K562 (cell line): ENCODE measurements around the gene SLC2A6. TPM values are rescaled to one million over a fixed set of nuclear protein-coding genes. Genes with fewer than 3 reads are reported as not detected.

Source experiments
- ATAC-seq: fragments of 200-7000 bp; cut with Tn5 transposase; 3 replicates; pipeline ENCODE4 v1.9.1; 2020; ENCODE audit warnings: moderate library complexity
- BruUV-seq: library from RNA; stranded (reverse); fragments of 400-500 nt; replicated peaks from 2 replicates; lab custom pipeline; 2021; lab: Mats Ljungman, UMichigan
- CTCF ChIA-PET: fragments of 300-600 bp; formaldehyde crosslinking; extraction: SDS; loops from one replicate; lab custom pipeline; 2021; ENCODE audit warnings: low intra/inter-chr PET ratio; lab: Yijun Ruan, JAX
- POLR2A ChIA-PET: fragments of 300-600, 350-650 bp; sonication (Branson Sonifier 250); formaldehyde crosslinking; extraction: SDS; loops from one replicate; lab custom pipeline; 2021; ENCODE audit warnings: antibody characterized with exemption, inconsistent platforms; lab: Yijun Ruan, JAX
- DNase-seq, 4 experiments: peaks; one replicate each; pipeline versions ENCODE4 v3.0.0 to v3.0.0-alpha.2; 2011 to 2018; ENCODE audit warnings: low spot score in 3 of 4, mixed read lengths in 3 of 4; ENCODE audit errors: extremely low read depth in 1 of 4
- FAIRE-seq: peaks from 2 replicates; lab custom pipeline; 2011; peaks lifted over from hg19 to GRCh38; lab: Jason Lieb, UNC
- H2AFZ ChIP-seq: 2 replicates; pipeline ENCODE4 v1.6.0; 2011; ENCODE audit warnings: low read depth, low read length, control low read depth, inconsistent platforms
- H3K27ac ChIP-seq: fragments of 200-600 bp; 3 replicates; pipeline ENCODE4 v1.8.0; 2011; ENCODE audit warnings: low read depth, mild to moderate bottlenecking, control low read depth, inconsistent platforms, low read length, moderate library complexity, mixed read lengths; ENCODE audit errors: extremely low read depth
- H3K27me3 ChIP-seq, 2 experiments: fragments of 300-600 bp in 1 of 2; 2 replicates in 1 of 2; 3 replicates in 1 of 2; pipeline versions ENCODE4 v1.6.0 to v1.8.0; 2011; ENCODE audit warnings: inconsistent platforms in 2 of 2, low read length in 2 of 2, mild to moderate bottlenecking in 1 of 2, mixed read lengths in 1 of 2, moderate library complexity in 1 of 2; ENCODE audit not compliant: control insufficient read depth in 2 of 2, insufficient read depth in 2 of 2
- H3K36me3 ChIP-seq: fragments of 300-600 bp; 3 replicates; pipeline ENCODE4 v1.8.0; 2011; ENCODE audit warnings: mild to moderate bottlenecking, low read length, inconsistent platforms; ENCODE audit not compliant: control insufficient read depth, insufficient read depth
- H3K4me1 ChIP-seq, 2 experiments: fragments of 200-600 bp in 1 of 2; replicated peaks in 1 of 2; 2 replicates in 1 of 2; 3 replicates in 1 of 2; pipeline versions ENCODE4 v1.5.1 to v1.8.0; 2011; ENCODE audit warnings: inconsistent platforms in 2 of 2, low read length in 2 of 2, mild to moderate bottlenecking in 1 of 2, mixed read lengths in 1 of 2, moderate library complexity in 1 of 2; ENCODE audit not compliant: control insufficient read depth in 2 of 2, insufficient read depth in 2 of 2
- H3K4me2 ChIP-seq: 2 replicates; pipeline ENCODE4 v1.6.1; 2011; ENCODE audit warnings: low read length, control low read depth, inconsistent platforms, mixed read lengths; ENCODE audit not compliant: insufficient read depth
- H3K4me3 ChIP-seq: fragments of 200-600 bp; sonication (generic), shearing (Covaris generic); 2 replicates; pipeline ENCODE4 v1.5.1; 2016; ENCODE audit warnings: control low read depth, inconsistent platforms
- H3K79me2 ChIP-seq: fragments of 200-600 bp; 3 replicates; pipeline ENCODE4 v1.8.0; 2011; ENCODE audit warnings: low read length, inconsistent platforms; ENCODE audit not compliant: control insufficient read depth, insufficient read depth
- H3K9ac ChIP-seq, 2 experiments: 2 replicates each; pipeline versions ENCODE4 v1.6.0 to v1.6.1; 2011; ENCODE audit warnings: low read depth in 2 of 2, low read length in 2 of 2, control low read depth in 1 of 2, inconsistent platforms in 1 of 2, mild to moderate bottlenecking in 1 of 2, mixed read lengths in 1 of 2; ENCODE audit not compliant: insufficient read depth in 1 of 2
- H3K9me1 ChIP-seq: one replicate; pipeline ENCODE4 v1.6.0; 2011; ENCODE audit warnings: inconsistent platforms, mild to moderate bottlenecking, low read length, moderate library complexity; ENCODE audit not compliant: control insufficient read depth, insufficient read depth
- H3K9me3 ChIP-seq: replicated peaks from 2 replicates; pipeline ENCODE4 v1.5.1; 2011; ENCODE audit warnings: low read depth, low read length, inconsistent platforms; ENCODE audit not compliant: control insufficient read depth, insufficient read depth
- H4K20me1 ChIP-seq: replicated peaks from 2 replicates; pipeline ENCODE4 v1.6.1; 2011; ENCODE audit warnings: low read length, inconsistent platforms, mixed read lengths; ENCODE audit not compliant: control insufficient read depth, insufficient read depth
- CREM ChIP-seq: IDR thresholded peaks from 2 replicates; pipeline ENCODE4 v1.6.1; 2014; ENCODE audit warnings: antibody characterized with exemption, low read depth
- POLR2G ChIP-seq: fragments of 200-400 bp; formaldehyde crosslinking; IDR thresholded peaks from 2 replicates; pipeline ENCODE4 v1.6.1; 2017; ENCODE audit warnings: low read depth, mild to moderate bottlenecking, antibody characterized with exemption, low read length, moderate library complexity
- RAD21 ChIP-seq, 2 experiments: fragments of 250-450 bp in 1 of 2; fragments of 450-650 bp in 1 of 2; sonication (Bioruptor Pico) in 1 of 2; formaldehyde crosslinking in 1 of 2; IDR thresholded peaks in 1 of 2; conservative IDR thresholded peaks in 1 of 2; 2 replicates each; pipeline versions ENCODE4 v1.4.0 to v1.8.0; 2020 to 2022; ENCODE audit warnings: mild to moderate bottlenecking in 2 of 2, moderate library complexity in 1 of 2
- RFX1 ChIP-seq: fragments of 450-650 bp; IDR thresholded peaks from 2 replicates; pipeline ENCODE4 v1.6.1; 2016; ENCODE audit warnings: mild to moderate bottlenecking, moderate library complexity
- SAFB ChIP-seq: fragments of 200-400 bp; formaldehyde crosslinking; IDR thresholded peaks from 2 replicates; pipeline ENCODE4 v1.6.1; 2017; ENCODE audit warnings: low read depth, low read length, borderline replicate concordance
- SUPT5H ChIP-seq: fragments of 450-650 bp; IDR thresholded peaks from 2 replicates; pipeline ENCODE4 v1.6.1; 2016
- TAF9B ChIP-seq: fragments of 450-650 bp; IDR thresholded peaks from 2 replicates; pipeline ENCODE4 v1.6.1; 2018; ENCODE audit warnings: mild to moderate bottlenecking; ENCODE audit not compliant: partially characterized antibody
- TEAD1 ChIP-seq, 2 experiments: fragments of 450-650 bp in 1 of 2; sonication (generic) in 1 of 2; formaldehyde crosslinking; IDR thresholded peaks; 2 replicates each; pipeline versions ENCODE4 v1.4.0 to v1.8.0; 2020 to 2022; ENCODE audit warnings: mild to moderate bottlenecking in 2 of 2, missing genetic modification reagents in 1 of 2
- ZBTB7A ChIP-seq: IDR thresholded peaks from 2 replicates; pipeline ENCODE4 v1.6.1; 2011; ENCODE audit warnings: low read depth, mild to moderate bottlenecking, low read length, moderate library complexity, borderline replicate concordance; ENCODE audit not compliant: control insufficient read depth
- WGBS: fragments of 100-300 bp; shearing (Covaris generic); methylation state at CpG from one replicate; pipeline ENCODE4 v1.1.6; 2016; ENCODE audit warnings: low coverage, mixed read lengths; ENCODE audit not compliant: insufficient coverage; ENCODE audit errors: missing lambda C conversion rate; 5-methylcytosine and 5-hydroxymethylcytosine counted together
- in situ Hi-C: fragments of 300-500 bp; cut with MboI; formaldehyde crosslinking; loops from 4 replicates; pipeline ENCODE4 v1.15.0; 2018; ENCODE audit warnings: inconsistent platforms, mixed read lengths
- intact Hi-C: fragments of 100-400 bp; cut with micrococcal nuclease; formaldehyde crosslinking; loops from 2 replicates; pipeline ENCODE4 v1.14.2; 2022
- polyA plus RNA-seq, 8 experiments: library from polyadenylated mRNA; depleted of rRNA in 4 of 8; stranded (reverse) in 5 of 8; unstranded in 3 of 8; fragments of >200 nt; fragmentation: Nextera tagmentation in 2 of 8; fragmentation: Illumina TruSeq in 1 of 8; extraction: Ambion mirVana in 2 of 8; extraction: Trizol in 1 of 8; gene quantifications; 2 replicates each; pipeline versions ENCODE4 v1.2.1 to v1.2.3, GENCODE V29; 2011 to 2014; ENCODE audit warnings: inconsistent platforms in 1 of 8, missing spikeins in 1 of 8
- total RNA-seq, 7 experiments: library from RNA; depleted of rRNA in 6 of 7; stranded (reverse); fragments of >200 nt in 6 of 7; fragmentation: Illumina TruSeq in 2 of 7; extraction: Trizol in 2 of 7; gene quantifications; 2 replicates each; pipeline versions ENCODE4 v1.2.1 to v1.2.3, GENCODE V29; 2011 to 2021; ENCODE audit warnings: low replicate concordance in 1 of 7
- TF ChIP-seq, protein P1 (sequence below): sonication (generic); formaldehyde crosslinking; IDR thresholded peaks from 2 replicates; pipeline ENCODE4 v1.4.0; 2020; ENCODE audit warnings: mild to moderate bottlenecking, missing genetic modification reagents
- TF ChIP-seq, protein P2 (sequence below), 3 experiments: IDR thresholded peaks in 2 of 3; conservative IDR thresholded peaks in 1 of 3; 2 replicates each; pipeline ENCODE4 v1.5.1; 2011 to 2012; ENCODE audit warnings: low read length in 3 of 3, mild to moderate bottlenecking in 3 of 3, control low read depth in 2 of 3, improper control_type of control experiment in 1 of 3, inconsistent platforms in 1 of 3, low read depth in 1 of 3, mixed read lengths in 1 of 3, moderate library complexity in 1 of 3; ENCODE audit not compliant: insufficient read depth in 2 of 3
- TF ChIP-seq, protein P3 (sequence below): fragments of 450-650 bp; IDR thresholded peaks from 2 replicates; pipeline ENCODE4 v1.6.1; 2016; ENCODE audit warnings: antibody characterized with exemption
- TF ChIP-seq, protein P4 (sequence below): fragments of 450-650 bp; formaldehyde crosslinking; IDR thresholded peaks from 2 replicates; pipeline ENCODE4 v1.4.0; 2022; ENCODE audit warnings: missing genetic modification characterization

Gene SLC2A6
- total and polyA plus RNA-seq, 9 of the 15 experiments (the other 6 are each of a cell fraction or from before 2014, with no cell fraction given), result 0.04 to 0.38 (median 0.09) TPM; not detected in 3

DNA sequence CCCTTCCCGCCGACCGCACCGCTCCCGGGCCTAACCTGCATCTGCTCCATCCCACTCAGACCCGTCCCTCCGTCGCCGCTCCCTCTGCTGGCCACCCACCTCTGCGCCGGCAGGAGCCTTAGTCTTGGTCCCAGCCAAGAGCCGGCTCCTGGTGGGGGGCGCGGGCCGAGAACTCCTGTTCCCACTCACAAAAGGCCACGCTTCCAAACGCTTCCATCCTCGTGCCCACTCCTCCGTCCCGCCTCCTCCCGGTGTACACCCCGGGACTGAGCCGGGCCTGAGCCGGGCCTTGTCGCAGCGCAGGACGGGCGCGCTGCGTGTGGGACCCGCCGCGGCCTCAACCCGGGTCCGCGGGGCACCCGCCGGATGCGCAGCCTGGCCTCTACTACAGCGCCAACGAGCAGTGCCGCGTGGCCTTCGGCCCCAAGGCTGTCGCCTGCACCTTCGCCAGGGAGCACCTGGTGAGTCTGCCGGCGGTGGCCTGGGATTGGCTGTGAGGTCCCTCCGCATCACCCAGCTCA is 49.2 kb downstream of the SLC2A6 start:
- TF ChIP-seq RAD21 (CRISPR knock-in tag; conservative IDR thresholded peaks at IDR 0.05 in 1 of 2, IDR thresholded peaks at IDR 0.05 in 1 of 2) (0 out of 4 replicates have a peak, but pooled peaks of 1 of the 2 experiments have one; percentile 7), SUPT5H (no peak), POLR2G (0 out of 2 replicates have a peak, but pooled peaks have one; percentile 31), CREM (0 out of 2 replicates have a peak, but pooled peaks have one; percentile 11), ZBTB7A (peak; percentile 42; the same call in 1 of the 2 replicates), RFX1 (no peak), TEAD1 (CRISPR knock-in tag; IDR thresholded peaks at IDR 0.05) (no peak), SAFB (peak; percentile 47; the same call in 1 of the 2 replicates), TAF9B (no peak)
- TF ChIP-seq, protein P1, sequence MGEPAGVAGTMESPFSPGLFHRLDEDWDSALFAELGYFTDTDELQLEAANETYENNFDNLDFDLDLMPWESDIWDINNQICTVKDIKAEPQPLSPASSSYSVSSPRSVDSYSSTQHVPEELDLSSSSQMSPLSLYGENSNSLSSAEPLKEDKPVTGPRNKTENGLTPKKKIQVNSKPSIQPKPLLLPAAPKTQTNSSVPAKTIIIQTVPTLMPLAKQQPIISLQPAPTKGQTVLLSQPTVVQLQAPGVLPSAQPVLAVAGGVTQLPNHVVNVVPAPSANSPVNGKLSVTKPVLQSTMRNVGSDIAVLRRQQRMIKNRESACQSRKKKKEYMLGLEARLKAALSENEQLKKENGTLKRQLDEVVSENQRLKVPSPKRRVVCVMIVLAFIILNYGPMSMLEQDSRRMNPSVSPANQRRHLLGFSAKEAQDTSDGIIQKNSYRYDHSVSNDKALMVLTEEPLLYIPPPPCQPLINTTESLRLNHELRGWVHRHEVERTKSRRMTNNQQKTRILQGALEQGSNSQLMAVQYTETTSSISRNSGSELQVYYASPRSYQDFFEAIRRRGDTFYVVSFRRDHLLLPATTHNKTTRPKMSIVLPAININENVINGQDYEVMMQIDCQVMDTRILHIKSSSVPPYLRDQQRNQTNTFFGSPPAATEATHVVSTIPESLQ (CRISPR knock-in tag), result no peak
- TF ChIP-seq, protein P2, sequence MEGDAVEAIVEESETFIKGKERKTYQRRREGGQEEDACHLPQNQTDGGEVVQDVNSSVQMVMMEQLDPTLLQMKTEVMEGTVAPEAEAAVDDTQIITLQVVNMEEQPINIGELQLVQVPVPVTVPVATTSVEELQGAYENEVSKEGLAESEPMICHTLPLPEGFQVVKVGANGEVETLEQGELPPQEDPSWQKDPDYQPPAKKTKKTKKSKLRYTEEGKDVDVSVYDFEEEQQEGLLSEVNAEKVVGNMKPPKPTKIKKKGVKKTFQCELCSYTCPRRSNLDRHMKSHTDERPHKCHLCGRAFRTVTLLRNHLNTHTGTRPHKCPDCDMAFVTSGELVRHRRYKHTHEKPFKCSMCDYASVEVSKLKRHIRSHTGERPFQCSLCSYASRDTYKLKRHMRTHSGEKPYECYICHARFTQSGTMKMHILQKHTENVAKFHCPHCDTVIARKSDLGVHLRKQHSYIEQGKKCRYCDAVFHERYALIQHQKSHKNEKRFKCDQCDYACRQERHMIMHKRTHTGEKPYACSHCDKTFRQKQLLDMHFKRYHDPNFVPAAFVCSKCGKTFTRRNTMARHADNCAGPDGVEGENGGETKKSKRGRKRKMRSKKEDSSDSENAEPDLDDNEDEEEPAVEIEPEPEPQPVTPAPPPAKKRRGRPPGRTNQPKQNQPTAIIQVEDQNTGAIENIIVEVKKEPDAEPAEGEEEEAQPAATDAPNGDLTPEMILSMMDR (IDR thresholded peaks at IDR 0.05 in 2 of 3, conservative IDR thresholded peaks at IDR 0.05 in 1 of 3; ENCODE audit: insufficient read depth in 2 of 3, low read depth in 1 of 3, low read length in 3 of 3), result peak; percentile 41 to 71 (median 50); a peak in 5 of 6 replicates
- TF ChIP-seq, protein P3, sequence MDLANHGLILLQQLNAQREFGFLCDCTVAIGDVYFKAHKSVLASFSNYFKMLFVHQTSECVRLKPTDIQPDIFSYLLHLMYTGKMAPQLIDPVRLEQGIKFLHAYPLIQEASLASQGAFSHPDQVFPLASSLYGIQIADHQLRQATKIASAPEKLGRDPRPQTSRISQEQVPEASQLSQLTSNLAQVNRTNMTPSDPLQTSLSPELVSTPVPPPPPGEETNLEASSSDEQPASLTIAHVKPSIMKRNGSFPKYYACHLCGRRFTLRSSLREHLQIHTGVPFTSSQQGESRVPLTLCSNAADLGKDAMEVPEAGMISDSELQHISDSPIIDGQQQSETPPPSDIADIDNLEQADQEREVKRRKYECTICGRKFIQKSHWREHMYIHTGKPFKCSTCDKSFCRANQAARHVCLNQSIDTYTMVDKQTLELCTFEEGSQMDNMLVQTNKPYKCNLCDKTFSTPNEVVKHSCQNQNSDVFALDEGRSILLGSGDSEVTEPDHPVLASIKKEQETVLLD, result peak; percentile 45; the same call in 1 of the 2 replicates
- TF ChIP-seq, protein P4, sequence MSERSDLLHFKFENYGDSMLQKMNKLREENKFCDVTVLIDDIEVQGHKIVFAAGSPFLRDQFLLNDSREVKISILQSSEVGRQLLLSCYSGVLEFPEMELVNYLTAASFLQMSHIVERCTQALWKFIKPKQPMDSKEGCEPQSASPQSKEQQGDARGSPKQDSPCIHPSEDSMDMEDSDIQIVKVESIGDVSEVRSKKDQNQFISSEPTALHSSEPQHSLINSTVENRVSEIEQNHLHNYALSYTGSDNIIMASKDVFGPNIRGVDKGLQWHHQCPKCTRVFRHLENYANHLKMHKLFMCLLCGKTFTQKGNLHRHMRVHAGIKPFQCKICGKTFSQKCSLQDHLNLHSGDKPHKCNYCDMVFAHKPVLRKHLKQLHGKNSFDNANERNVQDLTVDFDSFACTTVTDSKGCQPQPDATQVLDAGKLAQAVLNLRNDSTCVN (CRISPR knock-in tag), result no peak
- ATAC-seq, result peak; percentile 82
- no peak overlapping the region for H3K4me2 ChIP-seq
- no peaks in the 10 kb centered on the region for H3K79me2 ChIP-seq
- FAIRE-seq, result no peak
- in situ Hi-C loops (no loop called here), intact Hi-C loops (no loop called here)
- ChIA-PET CTCF (interaction anchor here (0.5 kb wide), 1 partner anchor 703 kb away, joined by 3 read pairs; no protein-coding TSS in a partner anchor), POLR2A (interaction anchor here (0.6 kb wide), 1 partner anchor 11 kb away, joined by 4 read pairs; no protein-coding TSS in a partner anchor)
- peak; percentile 67 to 79 (median 72) for DNase-seq
- H3K9ac ChIP-seq, result no peak overlapping the region; a peak in 1 of 4 replicates
- peaks cover 4 to 29% of the 10 kb centered on the region in 2 experiments; a peak in 2 of 5 replicates for H3K4me1 ChIP-seq
- no peaks in the 10 kb centered on the region for H3K36me3 ChIP-seq
- peaks cover 26 to 46% of the 10 kb centered on the region in 2 experiments for H3K27me3 ChIP-seq
- no peaks in the 10 kb centered on the region for H3K9me1 ChIP-seq
- no peaks in the 10 kb centered on the region for H3K9me3 ChIP-seq
- no peaks in the 10 kb centered on the region for H4K20me1 ChIP-seq
- 53% methylated on average over 35 of the region's 49 CpGs for WGBS
- BruUV-seq, result no TSS peak
- H2AFZ ChIP-seq, result no peak overlapping the region
- no peak overlapping the region for H3K27ac ChIP-seq
- no peak overlapping the region for H3K4me3 ChIP-seq
